Measurements from ENCODE around the gene BHLHE40. TPM values are rescaled to one million over a fixed set of nuclear protein-coding genes. Genes with fewer than 3 reads are reported as not detected.

Gene BHLHE40
- total RNA-seq, 4 donors from 2014 or later, result 13.1 to 28.5 (median 20.2) TPM

DNA sequence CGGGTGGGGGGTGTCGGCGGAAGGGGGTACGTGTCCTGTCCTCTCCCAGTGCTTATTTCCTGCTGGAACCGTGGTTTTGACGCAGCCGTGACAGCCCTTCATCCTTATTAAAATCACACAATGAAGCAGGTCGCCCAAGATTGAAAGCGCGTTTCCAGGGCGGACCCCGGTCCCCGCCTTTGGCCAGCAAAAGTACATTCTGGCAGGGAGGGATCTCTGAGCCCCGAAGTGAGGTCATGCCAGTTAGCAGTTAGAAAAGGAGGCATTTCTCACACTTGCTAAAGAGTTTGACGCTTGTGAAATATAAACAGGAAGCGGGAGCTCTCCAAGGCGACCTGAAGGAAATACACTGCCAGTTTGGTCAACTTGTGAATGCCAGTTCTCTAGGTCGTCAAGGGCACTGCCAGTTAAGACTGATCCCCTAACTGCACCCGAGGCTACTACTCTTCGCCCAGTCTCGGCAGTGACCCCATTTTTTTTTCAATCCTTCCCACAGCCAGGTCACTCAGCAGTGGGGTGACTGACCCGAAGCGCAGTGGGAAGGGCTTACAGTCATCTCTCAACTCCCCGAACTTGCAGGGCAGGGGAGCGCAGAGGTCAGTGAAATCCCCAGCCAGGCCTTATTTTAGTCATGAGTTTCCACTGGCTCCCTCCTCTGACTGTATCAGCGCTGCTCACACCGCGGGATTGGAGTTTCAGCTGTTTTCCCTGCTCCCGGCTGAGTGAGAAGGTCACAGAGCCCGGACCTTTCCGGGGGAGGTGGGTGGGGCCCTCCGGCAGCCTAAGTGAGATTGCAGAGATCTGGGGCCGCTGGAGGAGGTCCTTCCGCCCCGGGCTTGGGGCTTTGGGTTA is 2.0 kb upstream of the BHLHE40 start:
- H3K4me1 ChIP-seq, result peaks cover 38 to 44% of the 10 kb centered on the region in 2 donors
- no peaks in the 10 kb centered on the region for H3K9me3 ChIP-seq
- TF ChIP-seq, protein P1, sequence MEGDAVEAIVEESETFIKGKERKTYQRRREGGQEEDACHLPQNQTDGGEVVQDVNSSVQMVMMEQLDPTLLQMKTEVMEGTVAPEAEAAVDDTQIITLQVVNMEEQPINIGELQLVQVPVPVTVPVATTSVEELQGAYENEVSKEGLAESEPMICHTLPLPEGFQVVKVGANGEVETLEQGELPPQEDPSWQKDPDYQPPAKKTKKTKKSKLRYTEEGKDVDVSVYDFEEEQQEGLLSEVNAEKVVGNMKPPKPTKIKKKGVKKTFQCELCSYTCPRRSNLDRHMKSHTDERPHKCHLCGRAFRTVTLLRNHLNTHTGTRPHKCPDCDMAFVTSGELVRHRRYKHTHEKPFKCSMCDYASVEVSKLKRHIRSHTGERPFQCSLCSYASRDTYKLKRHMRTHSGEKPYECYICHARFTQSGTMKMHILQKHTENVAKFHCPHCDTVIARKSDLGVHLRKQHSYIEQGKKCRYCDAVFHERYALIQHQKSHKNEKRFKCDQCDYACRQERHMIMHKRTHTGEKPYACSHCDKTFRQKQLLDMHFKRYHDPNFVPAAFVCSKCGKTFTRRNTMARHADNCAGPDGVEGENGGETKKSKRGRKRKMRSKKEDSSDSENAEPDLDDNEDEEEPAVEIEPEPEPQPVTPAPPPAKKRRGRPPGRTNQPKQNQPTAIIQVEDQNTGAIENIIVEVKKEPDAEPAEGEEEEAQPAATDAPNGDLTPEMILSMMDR (IDR thresholded peaks at IDR 0.05), result no peak
- peak in 1 of 2 donors; percentile 26 for TF ChIP-seq POLR2A (IDR thresholded peaks at IDR 0.05)
- intact Hi-C loops (cut with DNase I), result loop anchor here (10.0 kb wide), 1 partner anchor 152 kb away; no protein-coding TSS in a partner anchor
- no peaks in the 10 kb centered on the region for H3K36me3 ChIP-seq
- peak overlapping the region in 1 of 3 donors; percentile 61 for H3K4me3 ChIP-seq (replicated peaks in 1 of 3)
- DNase-seq, result peak; percentile 84 to 85
- WGBS, 2 donors, result 38% methylated on average over 30 to 35 of the region's 35 CpGs
- H3K27me3 ChIP-seq, result no peaks in the 10 kb centered on the region
- peak overlapping the region; percentile 96 to 100 (median 100) for H3K27ac ChIP-seq

DNA sequence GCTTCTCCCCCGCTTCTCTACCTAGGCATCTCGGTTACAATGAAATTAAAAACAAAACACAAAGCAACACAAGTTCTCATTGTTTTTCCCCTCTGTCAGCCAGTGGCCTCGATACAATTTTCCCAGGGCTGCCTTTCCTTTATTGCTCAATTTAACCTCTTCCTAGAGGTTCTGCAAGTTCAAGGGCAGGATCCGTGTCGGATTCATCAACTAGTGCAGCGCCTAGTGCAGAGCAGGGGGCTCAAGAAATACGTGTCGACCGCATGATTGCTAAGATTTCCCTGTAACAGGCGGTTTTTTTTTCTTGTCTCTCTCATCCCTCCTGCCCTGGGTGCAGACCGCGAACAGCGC is 1.4 kb upstream of the BHLHE40 start:
- intact Hi-C loops (cut with DNase I), result loop anchor here (10.0 kb wide), 1 partner anchor 153 kb away; no protein-coding TSS in a partner anchor
- H3K27me3 ChIP-seq, result no peaks in the 10 kb centered on the region
- no peaks in the 10 kb centered on the region for H3K36me3 ChIP-seq
- no peak for DNase-seq
- WGBS, 2 donors, result 2% methylated on average over 11 to 13 of the region's 13 CpGs
- peak overlapping the region; percentile 96 to 100 (median 100) for H3K27ac ChIP-seq
- H3K9me3 ChIP-seq, result no peaks in the 10 kb centered on the region
- H3K4me1 ChIP-seq, result peaks cover 44 to 47% of the 10 kb centered on the region in 2 donors
- H3K4me3 ChIP-seq (replicated peaks in 1 of 3), result peak overlapping the region; percentile 4 to 61 (median 7)
- TF ChIP-seq, protein P1 (IDR thresholded peaks at IDR 0.05), result no peak
- no peak for TF ChIP-seq POLR2A (IDR thresholded peaks at IDR 0.05)

DNA sequence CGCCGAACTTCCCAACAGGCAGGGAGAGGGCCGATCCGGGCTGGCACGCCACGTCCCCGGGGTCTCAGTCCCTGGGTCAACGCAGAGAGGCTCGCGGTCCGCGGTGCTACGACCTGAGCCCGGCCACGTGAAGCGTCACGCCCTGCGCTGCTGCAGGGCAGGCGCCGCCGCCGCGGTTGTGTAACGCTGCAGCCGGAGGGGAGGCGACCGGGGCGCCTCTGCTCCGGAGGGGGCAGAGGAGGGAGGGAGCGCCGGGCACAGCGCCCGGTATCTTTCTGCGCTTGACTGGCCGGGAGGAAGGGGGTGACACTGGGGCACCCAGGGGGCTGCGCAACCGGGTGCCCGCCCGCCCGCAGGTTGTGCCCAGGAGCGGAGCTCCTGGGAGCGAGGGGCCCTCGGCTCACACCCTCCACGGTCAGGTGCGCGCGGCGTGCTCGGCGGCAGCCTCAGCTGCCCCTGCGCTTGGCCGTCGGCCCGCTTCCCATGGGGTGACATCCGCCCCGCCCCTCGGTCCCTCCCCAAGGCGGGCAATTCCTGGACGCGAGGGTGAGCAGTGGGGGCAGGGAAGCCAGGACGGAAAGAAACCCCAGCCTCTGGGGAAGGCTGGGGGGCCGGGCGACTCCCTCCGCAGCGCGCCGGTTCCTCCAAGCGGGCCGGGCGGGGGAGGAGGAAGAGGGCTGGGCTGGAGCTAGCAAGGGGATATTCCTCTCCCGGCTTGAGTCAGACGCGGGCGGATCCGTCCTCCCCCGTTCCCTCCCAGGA is 852 bp upstream of the BHLHE40 start:
- Histone ChIP-seq H3K27me3 (no peaks in the 10 kb centered on the region), H3K4me3 (replicated peaks in 1 of 3) (peak overlapping the region; percentile 4 to 61 (median 38)), H3K27ac (peak overlapping the region; percentile 96 to 100 (median 100)), H3K9me3 (no peaks in the 10 kb centered on the region), H3K36me3 (no peaks in the 10 kb centered on the region), H3K4me1 (peaks cover 47 to 51% of the 10 kb centered on the region in 2 donors)
- TF ChIP-seq, protein P1 (IDR thresholded peaks at IDR 0.05), result no peak
- TF ChIP-seq POLR2A (IDR thresholded peaks at IDR 0.05), result peak; percentile 16 to 79
- DNase-seq, result peak; percentile 98
- intact Hi-C loops (cut with DNase I), result loop anchor here (10.0 kb wide), 1 partner anchor 154 kb away; no protein-coding TSS in a partner anchor
- WGBS, 2 donors, result 0 to 1% methylated on average over 15 to 26 of the region's 76 CpGs

DNA sequence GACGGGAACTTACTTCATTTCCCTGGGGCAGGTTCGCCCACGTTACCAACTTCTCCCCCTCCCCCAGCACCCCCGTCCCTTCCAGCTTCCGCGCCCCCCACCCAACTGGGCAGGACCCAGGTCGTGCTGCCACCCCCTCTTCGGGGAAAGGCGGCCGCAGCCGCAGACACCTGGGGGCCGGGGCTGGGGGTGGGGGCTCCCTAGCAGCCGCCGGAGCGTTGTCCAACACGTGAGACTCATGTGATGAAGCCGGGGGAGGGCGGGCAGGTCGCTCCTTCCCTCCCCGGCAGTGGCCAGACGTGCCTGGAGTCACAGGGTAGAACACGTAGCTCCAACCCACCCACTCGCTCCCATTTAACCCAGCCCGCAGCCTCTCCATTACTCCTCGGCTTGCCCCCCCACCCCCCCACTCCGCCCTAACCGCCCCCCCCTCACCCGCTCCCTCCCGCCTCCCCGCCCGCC is 240 bp upstream of the BHLHE40 start:
- Histone ChIP-seq H3K4me1 (peaks cover 47 to 52% of the 10 kb centered on the region in 2 donors), H3K4me3 (replicated peaks in 1 of 3) (peak overlapping the region in 2 of 3 donors; percentile 38 to 61), H3K9me3 (no peaks in the 10 kb centered on the region), H3K27me3 (no peaks in the 10 kb centered on the region), H3K27ac (peak overlapping the region; percentile 96 to 100 (median 100)), H3K36me3 (no peaks in the 10 kb centered on the region)
- intact Hi-C loops (cut with DNase I), result loop anchor here (10.0 kb wide), 1 partner anchor 154 kb away; no protein-coding TSS in a partner anchor
- DNase-seq, result peak; percentile 97 to 98
- TF ChIP-seq, protein P1 (IDR thresholded peaks at IDR 0.05), result no peak
- 0 to 2% methylated on average over 17 to 19 of the region's 31 CpGs for WGBS, 2 donors
